H7 (cell line): ENCODE data around the gene SPECC1. TPM values are rescaled to one million over a fixed set of nuclear protein-coding genes. Genes with fewer than 3 reads are reported as not detected.
"Not testable (repeated sequence)": the region's sequence is repeated elsewhere in the genome, so short reads cannot be mapped to it uniquely, and the experiment has no call there.

Source experiments
- DNase-seq: peaks from one replicate; pipeline ENCODE4 v3.0.0; 2012
- H3K27me3 ChIP-seq: 2 replicates; pipeline ENCODE4 v1.6.0; 2011; ENCODE audit warnings: mild to moderate bottlenecking, low read length; ENCODE audit not compliant: control insufficient read depth, insufficient read depth
- H3K36me3 ChIP-seq: replicated peaks from 2 replicates; pipeline ENCODE4 v1.5.1; 2011; ENCODE audit warnings: low read length; ENCODE audit not compliant: control insufficient read depth, insufficient read depth
- H3K4me3 ChIP-seq: 2 replicates; pipeline ENCODE4 v1.5.1; 2011; ENCODE audit warnings: low read depth, mild to moderate bottlenecking, control low read depth, low read length, moderate library complexity; ENCODE audit not compliant: insufficient read depth
- total RNA-seq: library from RNA; depleted of rRNA; stranded (reverse); fragments of >200 nt; shearing (Covaris generic); gene quantifications from 2 replicates; pipeline ENCODE4 v1.2.3, GENCODE V29; 2014

Gene SPECC1
- total RNA-seq, 1 experiment from 2014 or later = 54.1 TPM

DNA sequence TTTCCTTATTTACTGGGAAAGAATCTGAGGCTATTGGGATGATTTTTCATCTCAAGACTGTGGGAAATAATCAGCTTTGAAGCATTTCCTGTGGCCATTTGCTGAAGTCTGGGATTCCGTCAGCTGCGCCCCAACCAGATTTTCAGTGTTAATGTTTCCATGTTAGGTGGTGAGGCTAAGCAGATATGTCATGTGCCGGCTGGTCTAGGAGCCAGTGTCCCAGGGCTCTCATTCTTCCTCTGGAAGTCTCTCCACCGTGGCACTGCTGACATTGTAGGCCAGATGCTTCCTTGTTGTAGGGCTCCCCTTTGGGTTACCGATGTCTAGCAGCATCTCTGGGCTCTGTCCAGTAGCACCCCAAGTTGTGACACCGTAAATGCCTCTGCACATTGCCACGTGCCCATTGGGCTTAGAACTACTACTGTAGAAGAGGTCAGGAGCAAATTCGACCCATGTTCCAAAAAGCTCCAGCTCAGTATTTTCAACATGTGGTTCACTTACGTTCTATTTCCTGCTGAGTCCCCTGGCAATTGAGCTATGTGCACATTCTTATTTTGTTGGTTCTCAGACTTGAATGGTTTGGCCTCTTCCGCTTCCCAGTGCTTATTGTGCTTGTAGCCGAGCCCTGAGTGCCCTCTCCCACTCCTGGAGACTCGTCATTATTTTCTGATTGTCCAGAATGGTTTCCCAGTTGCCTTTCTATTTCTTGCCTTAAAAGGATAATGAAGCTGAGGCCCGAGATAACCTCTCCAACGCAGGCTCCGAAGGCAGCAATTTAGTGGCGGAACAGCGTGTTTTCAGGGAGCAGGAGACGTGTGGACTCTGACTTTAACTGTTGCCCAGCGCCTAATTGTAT is 82.2 kb downstream of the SPECC1 start:
- H3K4me3 ChIP-seq = no peak overlapping the region
- no peaks in the 10 kb centered on the region; the same call in 1 of the 2 replicates for H3K27me3 ChIP-seq
- DNase-seq = no peak

GRCh38 chr17:20092261-20092867 is 83.2 kb downstream of the SPECC1 start:
- no peaks in the 10 kb centered on the region; the same call in 1 of the 2 replicates for H3K27me3 ChIP-seq
- H3K36me3 ChIP-seq = no peaks in the 10 kb centered on the region
- H3K4me3 ChIP-seq = no peak overlapping the region
- DNase-seq = no peak

More for the DNA sequence above, 82.2 kb downstream of the SPECC1 start:
- no peaks in the 10 kb centered on the region for H3K36me3 ChIP-seq

DNA sequence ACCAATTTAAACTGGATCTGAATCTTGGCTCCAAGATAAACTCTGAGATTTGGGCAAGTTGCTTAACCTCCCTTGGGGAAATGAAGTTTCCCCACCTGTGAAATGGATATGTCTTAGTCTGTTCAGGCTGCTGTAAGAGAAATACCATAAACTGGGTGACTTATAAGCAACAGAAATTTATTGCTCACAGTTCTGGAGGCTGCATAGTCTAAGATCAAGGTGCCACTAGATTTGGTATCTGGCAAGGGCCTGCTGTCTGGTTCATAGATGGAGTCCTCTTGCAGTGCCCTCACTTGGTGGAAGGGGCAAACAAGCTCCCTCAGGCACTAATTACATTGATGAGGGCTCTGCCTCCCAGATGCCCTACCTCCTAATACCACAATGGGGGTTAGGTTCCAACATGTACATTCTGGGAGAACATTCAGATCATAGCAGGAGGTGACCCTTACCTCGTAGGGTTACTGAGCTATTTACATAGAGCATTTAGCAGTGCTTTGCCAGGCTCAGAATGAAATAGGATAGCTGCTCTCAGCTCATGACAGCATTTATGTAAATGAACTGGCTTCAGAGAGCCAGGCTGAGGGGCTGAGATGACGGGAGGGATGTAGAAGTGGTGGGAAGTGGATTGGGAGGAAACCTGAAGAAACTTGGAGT is 83.9 kb downstream of the SPECC1 start:
- Histone ChIP-seq H3K36me3 (no peaks in the 10 kb centered on the region), H3K4me3 (no peak overlapping the region), H3K27me3 (no peaks in the 10 kb centered on the region; the same call in 1 of the 2 replicates)
- DNase-seq = no peak

DNA sequence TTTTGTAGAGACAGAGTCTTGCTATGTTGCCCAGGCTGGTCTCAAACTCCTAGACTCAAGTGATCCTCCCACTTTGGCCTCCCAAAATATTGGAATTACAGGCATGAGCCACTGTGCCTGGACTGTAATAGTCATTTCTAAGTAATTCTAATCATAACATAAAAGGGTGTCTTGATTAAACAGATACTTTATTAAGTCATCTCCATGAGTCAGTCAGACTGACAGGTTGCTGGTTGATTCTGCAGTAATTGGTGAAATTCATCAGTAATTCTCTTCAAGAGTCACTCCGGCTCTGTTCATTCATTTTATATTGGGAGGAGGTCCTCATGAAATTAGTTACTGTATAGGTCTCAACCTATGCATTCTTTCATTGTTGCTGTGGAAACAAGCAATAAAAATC is 85.6 kb downstream of the SPECC1 start:
- no peak overlapping the region for H3K4me3 ChIP-seq
- no peaks in the 10 kb centered on the region for H3K36me3 ChIP-seq
- no peak for DNase-seq
- H3K27me3 ChIP-seq = no peaks in the 10 kb centered on the region; the same call in 1 of the 2 replicates

DNA sequence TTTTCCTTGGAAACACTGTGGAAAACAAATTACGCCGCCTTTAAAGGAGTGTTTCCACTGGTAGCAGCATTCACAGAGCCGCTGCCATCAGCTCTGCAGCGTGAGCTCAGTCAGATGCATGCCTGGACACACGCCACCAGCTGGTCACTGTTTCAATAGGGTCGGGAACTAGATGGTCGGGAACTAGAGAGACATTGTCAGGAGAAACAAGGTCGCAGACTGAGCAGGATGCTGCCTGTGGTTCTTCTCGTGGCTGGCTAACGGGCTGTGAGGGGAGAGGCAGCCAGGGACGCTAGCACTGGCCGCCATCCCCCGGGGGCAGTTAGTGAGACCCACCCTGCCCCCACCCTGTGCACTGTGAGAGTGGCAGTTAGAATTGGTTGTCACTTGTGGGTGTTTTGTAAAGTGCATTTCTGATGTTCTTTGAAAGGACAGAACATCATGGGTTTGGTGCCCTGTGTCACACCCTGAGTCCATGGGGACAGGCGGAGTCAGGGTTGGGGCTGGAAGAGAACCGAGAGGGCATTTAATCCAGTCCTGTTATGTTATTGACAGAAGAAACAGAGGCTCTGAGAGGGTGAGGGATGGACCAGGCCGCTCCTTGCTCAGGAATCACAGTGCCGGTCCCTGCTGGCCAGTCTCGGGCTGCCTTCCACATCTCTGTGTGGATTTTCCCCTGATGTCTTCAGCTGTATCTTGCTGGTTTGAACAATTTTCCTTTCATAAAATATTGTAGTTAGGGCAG is 86.3 kb downstream of the SPECC1 start:
- Histone ChIP-seq H3K4me3 (no peak overlapping the region), H3K36me3 (no peaks in the 10 kb centered on the region), H3K27me3 (no peaks in the 10 kb centered on the region)
- DNase-seq = peak; percentile 76

- DNase-seq = no peak
- H3K4me3 ChIP-seq = no peak overlapping the region
- H3K27me3 ChIP-seq = no peaks in the 10 kb centered on the region
- H3K36me3 ChIP-seq = no peaks in the 10 kb centered on the region
Measured at GRCh38 chr17:20096430-20096829, 87.3 kb downstream of the SPECC1 start.

DNA sequence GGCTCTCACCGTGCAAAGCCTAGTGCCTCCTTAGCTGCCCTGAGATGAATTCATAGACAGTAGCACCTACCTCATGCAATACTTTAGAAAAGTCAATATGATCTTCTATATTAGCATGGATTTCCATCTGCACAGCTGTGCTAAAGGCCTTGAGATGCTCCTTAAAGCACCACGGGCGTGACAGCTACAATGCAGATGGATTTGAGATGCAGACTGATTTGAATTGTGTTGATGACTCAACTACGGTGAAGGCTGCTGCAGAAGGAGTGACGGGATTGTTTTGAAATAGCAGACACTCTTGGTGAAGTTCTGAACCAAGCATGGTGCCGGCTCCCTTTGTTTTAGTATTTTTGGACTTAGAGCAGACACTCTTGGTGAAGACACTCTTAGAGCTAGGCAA is 88.2 kb downstream of the SPECC1 start:
- H3K36me3 ChIP-seq = no peaks in the 10 kb centered on the region
- no peaks in the 10 kb centered on the region for H3K27me3 ChIP-seq
- H3K4me3 ChIP-seq = no peak overlapping the region
- no peak for DNase-seq

- Histone ChIP-seq H3K4me3 (no peak overlapping the region), H3K27me3 (no peaks in the 10 kb centered on the region), H3K36me3 (no peaks in the 10 kb centered on the region)
- DNase-seq = no peak
Measured at GRCh38 chr17:20098314-20098713, 89.2 kb downstream of the SPECC1 start.

DNA sequence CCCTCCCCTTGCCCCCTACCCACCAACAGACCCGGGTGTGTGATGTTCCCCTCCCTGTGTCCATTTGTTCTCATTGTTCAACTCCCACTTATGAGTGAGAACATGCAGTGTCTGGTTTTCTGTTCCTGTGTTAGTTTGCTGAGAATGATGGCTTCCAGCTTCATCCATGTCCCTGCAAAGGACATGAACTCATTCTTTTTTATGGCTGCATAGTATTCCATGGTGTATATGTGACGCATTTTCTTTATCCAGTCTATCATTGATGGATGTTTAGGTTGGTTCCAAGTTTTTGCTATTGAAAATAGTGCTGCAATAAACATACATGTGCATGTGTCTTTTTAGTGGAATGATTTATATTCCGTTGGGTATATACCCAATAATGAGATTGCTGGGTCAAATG is 91.6 kb downstream of the SPECC1 start:
- not testable (repeated sequence) for H3K27me3 ChIP-seq, DNase-seq, H3K4me3 ChIP-seq, H3K36me3 ChIP-seq

GRCh38 chr17:20103454-20104446 is 94.6 kb downstream of the SPECC1 start:
- H3K27me3 ChIP-seq = no peaks in the 10 kb centered on the region
- DNase-seq = no peak
- no peaks in the 10 kb centered on the region for H3K36me3 ChIP-seq
- H3K4me3 ChIP-seq = no peak overlapping the region

GRCh38 chr17:20105539-20106280 is 96.6 kb downstream of the SPECC1 start:
- DNase-seq = no peak
- H3K4me3 ChIP-seq = no peak overlapping the region
- no peaks in the 10 kb centered on the region for H3K27me3 ChIP-seq
- H3K36me3 ChIP-seq = no peaks in the 10 kb centered on the region

- not testable (repeated sequence) for H3K36me3 ChIP-seq, H3K27me3 ChIP-seq, H3K4me3 ChIP-seq, DNase-seq
Measured at GRCh38 chr17:20106446-20106845, 97.3 kb downstream of the SPECC1 start.

GRCh38 chr17:20109076-20109475 is 99.9 kb downstream of the SPECC1 start:
- Histone ChIP-seq H3K4me3 (no peak overlapping the region), H3K27me3 (no peaks in the 10 kb centered on the region), H3K36me3 (no peaks in the 10 kb centered on the region)
- no peak for DNase-seq
